ENCODE measurements around the gene P2RY11.
A peak's percentile ranks its signal among the peaks of the same experiment; 100 is the strongest.

The P2RY11 gene

DNA sequence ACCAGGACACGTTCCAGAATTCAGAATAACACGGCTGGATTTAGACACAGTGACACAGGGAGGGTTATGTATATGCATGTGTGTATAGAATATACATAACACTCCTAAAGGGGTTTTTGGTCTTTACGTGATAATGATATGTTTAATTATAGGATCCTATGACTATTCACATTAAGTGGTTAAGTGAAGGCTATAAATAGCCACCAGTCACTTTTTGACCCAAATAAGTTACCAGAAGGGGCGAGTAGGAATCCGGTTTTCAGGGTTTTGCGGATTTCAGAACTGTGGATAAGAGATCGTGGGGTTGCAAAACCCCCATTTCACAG is 15.9 kb upstream of the P2RY11 start:
- peaks cover 15% of the 10 kb centered on the region for H3K4me1 ChIP-seq (ENCODE audit: control insufficient read depth, insufficient read depth, low read length)
- peak overlapping the region; percentile 36 to 57 for H3K4me3 ChIP-seq (ENCODE audit: low read length in 2 of 2)
- H3K9me3 ChIP-seq (ENCODE audit: control insufficient read depth in 2 of 2, low read length in 2 of 2), result no peaks in the 10 kb centered on the region
- peak overlapping the region; percentile 66 for H3K27ac ChIP-seq (ENCODE audit: low read length)
- H3K9ac ChIP-seq (ENCODE audit: low read length in 2 of 2), result peak overlapping the region in 1 of 2 donors; percentile 40
- H3K36me3 ChIP-seq (ENCODE audit: control insufficient read depth in 2 of 2, insufficient read depth in 2 of 2, low read length in 2 of 2), result peaks cover 0 to 9% of the 10 kb centered on the region in 2 donors
- no peaks in the 10 kb centered on the region for H3K27me3 ChIP-seq (ENCODE audit: control insufficient read depth in 1 of 2, insufficient read depth in 2 of 2, low read length in 2 of 2)

DNA sequence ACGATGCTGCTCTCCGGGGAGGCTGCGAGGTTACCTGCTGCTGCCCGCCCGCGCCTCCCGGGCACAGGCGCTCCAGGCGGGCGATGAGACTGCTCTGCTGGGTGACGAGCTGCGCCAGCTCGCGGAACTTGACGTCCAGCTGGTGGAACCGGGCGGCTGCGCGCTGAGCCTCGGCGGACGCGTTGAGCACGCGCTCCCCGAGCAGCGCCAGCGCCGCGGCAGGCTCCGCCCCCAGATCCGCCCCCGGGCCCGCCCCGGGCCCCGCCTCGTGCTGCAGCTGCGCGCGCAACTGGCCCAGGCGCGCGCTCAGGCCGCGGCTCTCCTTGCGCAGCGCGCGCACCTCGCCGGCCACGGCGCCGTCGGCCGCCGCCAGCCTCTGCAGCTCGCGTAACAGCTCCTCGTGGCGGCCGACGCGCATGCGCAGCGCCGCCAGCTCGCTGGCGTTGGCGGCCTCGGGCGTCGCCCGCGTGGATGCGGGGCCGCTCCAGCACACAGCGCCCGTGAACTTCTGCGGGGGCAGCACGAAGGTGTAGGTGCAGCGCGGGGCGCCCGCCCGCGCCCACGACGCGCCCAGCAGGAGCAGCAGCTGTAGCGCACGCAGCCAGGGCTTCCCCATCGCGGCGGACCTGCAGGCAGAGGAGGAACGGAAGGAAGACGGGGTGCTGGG is 15.4 kb upstream of the P2RY11 start:
- Histone ChIP-seq H3K36me3 (ENCODE audit: control insufficient read depth in 2 of 2, insufficient read depth in 2 of 2, low read length in 2 of 2) (peaks cover 0 to 5% of the 10 kb centered on the region in 2 donors), H3K27me3 (ENCODE audit: control insufficient read depth in 1 of 2, insufficient read depth in 2 of 2, low read length in 2 of 2) (no peaks in the 10 kb centered on the region), H3K4me3 (ENCODE audit: low read length in 2 of 2) (peak overlapping the region; percentile 53 to 70), H3K27ac (ENCODE audit: low read length) (peak overlapping the region; percentile 66), H3K4me1 (ENCODE audit: control insufficient read depth, insufficient read depth, low read length) (peaks cover 15% of the 10 kb centered on the region), H3K9me3 (ENCODE audit: control insufficient read depth in 2 of 2, low read length in 2 of 2) (no peaks in the 10 kb centered on the region), H3K9ac (ENCODE audit: low read length in 2 of 2) (peak overlapping the region in 1 of 2 donors; percentile 67)

- Histone ChIP-seq H3K27me3 (ENCODE audit: control insufficient read depth in 1 of 2, insufficient read depth in 2 of 2, low read length in 2 of 2) (no peaks in the 10 kb centered on the region), H3K4me3 (ENCODE audit: low read length in 2 of 2) (peak overlapping the region; percentile 53 to 70), H3K36me3 (ENCODE audit: control insufficient read depth in 2 of 2, insufficient read depth in 2 of 2, low read length in 2 of 2) (peaks cover 0 to 4% of the 10 kb centered on the region in 2 donors), H3K27ac (ENCODE audit: low read length) (no peak overlapping the region), H3K4me1 (ENCODE audit: control insufficient read depth, insufficient read depth, low read length) (peaks cover 13% of the 10 kb centered on the region), H3K9me3 (ENCODE audit: control insufficient read depth in 2 of 2, low read length in 2 of 2) (no peaks in the 10 kb centered on the region), H3K9ac (ENCODE audit: low read length in 2 of 2) (peak overlapping the region in 1 of 2 donors; percentile 67)
Observed at GRCh38 chr19:10096615-10096963, 14.9 kb upstream of the P2RY11 start.

DNA sequence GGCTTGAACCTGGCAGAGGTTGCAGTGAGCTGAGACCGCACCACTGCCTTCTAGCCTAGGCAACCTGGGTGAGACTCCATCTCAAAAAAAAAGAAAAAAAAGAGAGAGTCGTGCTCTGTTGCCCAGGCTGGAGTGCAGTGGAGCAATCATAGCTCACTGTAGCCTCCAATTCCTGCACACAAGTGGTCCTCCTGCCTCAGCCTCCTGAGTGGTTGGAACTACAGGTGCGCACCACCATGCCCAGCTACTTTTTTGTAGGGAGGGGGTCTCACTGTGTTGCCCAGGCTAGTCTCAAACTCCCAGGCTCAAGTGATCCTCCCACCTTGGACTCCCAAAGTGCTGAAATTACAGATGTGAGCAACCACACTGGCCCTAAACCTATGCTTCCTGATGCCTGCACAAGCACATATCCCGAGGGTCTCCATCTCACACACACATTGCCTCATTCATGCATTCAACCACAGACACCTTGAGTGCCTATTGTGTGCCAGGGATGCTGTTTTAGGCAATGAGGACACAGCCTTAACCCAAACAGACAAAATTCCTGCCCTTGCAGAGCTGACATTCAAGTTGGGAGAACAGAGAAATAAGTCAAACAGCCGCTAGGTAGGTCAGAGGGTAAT is 11.2 kb upstream of the P2RY11 start:
- no peaks in the 10 kb centered on the region for H3K27me3 ChIP-seq (ENCODE audit: control insufficient read depth in 1 of 2, insufficient read depth in 2 of 2, low read length in 2 of 2)
- no peak overlapping the region for H3K27ac ChIP-seq (ENCODE audit: low read length)
- no peaks in the 10 kb centered on the region for H3K9me3 ChIP-seq (ENCODE audit: control insufficient read depth in 2 of 2, low read length in 2 of 2)
- no peak overlapping the region for H3K9ac ChIP-seq (ENCODE audit: low read length in 2 of 2)
- H3K4me1 ChIP-seq (ENCODE audit: control insufficient read depth, insufficient read depth, low read length), result peaks cover 12% of the 10 kb centered on the region
- H3K4me3 ChIP-seq (ENCODE audit: low read length in 2 of 2), result no peak overlapping the region
- H3K36me3 ChIP-seq (ENCODE audit: control insufficient read depth in 2 of 2, insufficient read depth in 2 of 2, low read length in 2 of 2), result no peaks in the 10 kb centered on the region

- no peak overlapping the region for H3K27ac ChIP-seq (ENCODE audit: low read length)
- H3K27me3 ChIP-seq (ENCODE audit: control insufficient read depth in 1 of 2, insufficient read depth in 2 of 2, low read length in 2 of 2), result no peaks in the 10 kb centered on the region
- peaks cover 4 to 5% of the 10 kb centered on the region in 2 donors for H3K36me3 ChIP-seq (ENCODE audit: control insufficient read depth in 2 of 2, insufficient read depth in 2 of 2, low read length in 2 of 2)
- peaks cover 15% of the 10 kb centered on the region for H3K4me1 ChIP-seq (ENCODE audit: control insufficient read depth, insufficient read depth, low read length)
- no peak overlapping the region for H3K4me3 ChIP-seq (ENCODE audit: low read length in 2 of 2)
- no peak overlapping the region for H3K9ac ChIP-seq (ENCODE audit: low read length in 2 of 2)
- H3K9me3 ChIP-seq (ENCODE audit: control insufficient read depth in 2 of 2, low read length in 2 of 2), result no peaks in the 10 kb centered on the region
Observed at GRCh38 chr19:10102787-10103236, 8.7 kb upstream of the P2RY11 start.

- Histone ChIP-seq H3K36me3 (ENCODE audit: control insufficient read depth in 2 of 2, insufficient read depth in 2 of 2, low read length in 2 of 2) (peaks cover 10 to 13% of the 10 kb centered on the region in 2 donors), H3K27ac (ENCODE audit: low read length) (no peak overlapping the region), H3K4me1 (ENCODE audit: control insufficient read depth, insufficient read depth, low read length) (peaks cover 15% of the 10 kb centered on the region), H3K9ac (ENCODE audit: low read length in 2 of 2) (no peak overlapping the region), H3K9me3 (ENCODE audit: control insufficient read depth in 2 of 2, low read length in 2 of 2) (no peaks in the 10 kb centered on the region), H3K4me3 (ENCODE audit: low read length in 2 of 2) (no peak overlapping the region), H3K27me3 (ENCODE audit: control insufficient read depth in 1 of 2, insufficient read depth in 2 of 2, low read length in 2 of 2) (no peaks in the 10 kb centered on the region)
Observed at GRCh38 chr19:10104130-10104513, 7.4 kb upstream of the P2RY11 start.

DNA sequence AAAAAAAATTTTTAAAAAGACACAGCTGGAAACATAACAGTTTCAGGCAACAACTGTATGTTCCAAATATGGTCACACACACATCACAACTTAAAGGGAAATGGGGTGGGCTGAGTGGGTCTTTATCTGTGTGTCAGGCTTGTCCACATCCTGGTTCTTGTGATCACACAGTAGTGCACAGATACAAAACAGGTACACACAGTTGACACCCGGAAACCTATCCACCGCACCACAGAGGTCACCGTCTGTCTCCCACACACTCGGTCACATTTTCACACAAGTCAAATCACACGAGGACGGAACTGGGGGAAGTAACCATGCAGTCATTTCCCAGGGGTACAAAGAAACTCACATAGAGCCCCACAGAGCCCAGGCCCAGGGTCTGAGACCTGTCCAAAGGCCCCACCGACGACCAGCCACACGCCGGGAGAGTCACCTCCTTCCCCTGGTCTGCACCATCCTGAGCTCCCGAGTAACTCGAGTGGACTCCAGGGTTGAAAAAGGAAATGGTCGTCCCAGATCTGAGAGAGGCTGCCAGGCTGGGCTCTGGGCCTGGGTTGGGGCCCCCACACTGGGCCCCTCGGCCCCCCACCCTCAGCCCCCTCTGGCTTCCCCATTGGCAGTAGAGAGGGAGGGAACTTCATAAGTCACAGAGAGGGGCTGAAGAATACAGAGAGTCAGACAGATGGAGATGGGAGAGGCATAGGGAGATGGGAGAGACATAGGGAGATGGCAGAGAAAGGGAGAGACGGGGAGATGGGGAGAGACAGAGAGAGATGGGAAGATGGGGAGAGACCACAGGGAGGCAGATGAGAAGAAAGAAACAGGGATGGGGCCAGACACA is 6.6 kb upstream of the P2RY11 start:
- Histone ChIP-seq H3K9me3 (ENCODE audit: control insufficient read depth in 2 of 2, low read length in 2 of 2) (no peaks in the 10 kb centered on the region), H3K4me3 (ENCODE audit: low read length in 2 of 2) (no peak overlapping the region), H3K27ac (ENCODE audit: low read length) (no peak overlapping the region), H3K4me1 (ENCODE audit: control insufficient read depth, insufficient read depth, low read length) (peaks cover 15% of the 10 kb centered on the region), H3K9ac (ENCODE audit: low read length in 2 of 2) (no peak overlapping the region), H3K27me3 (ENCODE audit: control insufficient read depth in 1 of 2, insufficient read depth in 2 of 2, low read length in 2 of 2) (no peaks in the 10 kb centered on the region), H3K36me3 (ENCODE audit: control insufficient read depth in 2 of 2, insufficient read depth in 2 of 2, low read length in 2 of 2) (peaks cover 18 to 20% of the 10 kb centered on the region in 2 donors)

- H3K9me3 ChIP-seq (ENCODE audit: control insufficient read depth in 2 of 2, low read length in 2 of 2), result no peaks in the 10 kb centered on the region
- no peaks in the 10 kb centered on the region for H3K27me3 ChIP-seq (ENCODE audit: control insufficient read depth in 1 of 2, insufficient read depth in 2 of 2, low read length in 2 of 2)
- peak overlapping the region; percentile 58 to 83 for H3K4me3 ChIP-seq (ENCODE audit: low read length in 2 of 2)
- no peak overlapping the region for H3K9ac ChIP-seq (ENCODE audit: low read length in 2 of 2)
- H3K27ac ChIP-seq (ENCODE audit: low read length), result no peak overlapping the region
- peaks cover 15% of the 10 kb centered on the region for H3K4me1 ChIP-seq (ENCODE audit: control insufficient read depth, insufficient read depth, low read length)
- H3K36me3 ChIP-seq (ENCODE audit: control insufficient read depth in 2 of 2, insufficient read depth in 2 of 2, low read length in 2 of 2), result peaks cover 25% of the 10 kb centered on the region in 2 donors
Observed at GRCh38 chr19:10105509-10106099, 5.9 kb upstream of the P2RY11 start.

DNA sequence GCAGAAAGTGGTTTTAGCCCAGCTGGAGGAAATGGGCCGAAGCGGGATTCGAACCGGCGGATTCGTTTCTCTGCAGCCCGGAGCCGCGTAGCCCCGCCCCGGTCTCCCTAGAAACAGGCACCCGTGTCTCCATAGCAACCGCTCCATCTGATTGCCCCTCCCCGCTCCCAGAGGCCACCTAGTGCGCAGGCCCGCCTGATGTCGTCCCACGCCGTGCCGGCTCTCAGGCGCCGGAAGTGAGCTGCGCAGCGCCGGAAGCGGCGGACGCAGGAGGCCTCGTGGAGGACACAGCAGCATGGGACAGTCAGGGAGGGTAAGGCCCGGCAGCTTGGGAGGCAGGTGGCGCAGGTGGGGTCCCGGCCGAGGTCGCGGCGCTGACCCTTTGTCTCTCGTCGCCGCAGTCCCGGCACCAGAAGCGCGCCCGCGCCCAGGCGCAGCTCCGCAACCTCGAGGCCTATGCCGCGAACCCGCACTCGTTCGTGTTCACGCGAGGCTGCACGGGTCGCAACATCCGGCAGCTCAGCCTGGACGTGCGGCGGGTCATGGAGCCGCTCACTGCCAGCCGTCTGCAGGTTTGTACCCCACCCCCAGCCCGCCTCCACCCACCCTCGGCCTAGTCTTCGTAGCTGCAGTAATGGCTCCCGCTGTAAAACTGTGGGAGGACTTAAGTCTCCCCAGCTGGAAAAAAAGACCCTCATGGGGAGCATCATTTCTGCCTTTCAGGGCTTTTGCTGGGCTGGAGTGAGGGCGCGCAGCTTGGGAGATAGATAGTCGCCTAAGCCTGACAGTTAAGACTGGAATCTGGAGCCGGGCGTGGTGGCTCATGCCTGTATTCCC is 5.2 kb upstream of the P2RY11 start, which contains the start of gene PPAN:
Gene PPAN, plus strand, starts transcription at position 263 of the 837 bp plus-strand sequence. Its CDS starts 33 bp downstream, at position 296.
- no peaks in the 10 kb centered on the region for H3K27me3 ChIP-seq (ENCODE audit: control insufficient read depth in 1 of 2, insufficient read depth in 2 of 2, low read length in 2 of 2)
- peak within 1 kb of the TSS; percentile 37 for H3K27ac ChIP-seq (ENCODE audit: low read length)
- no peaks in the 10 kb centered on the region for H3K9me3 ChIP-seq (ENCODE audit: control insufficient read depth in 2 of 2, low read length in 2 of 2)
- H3K4me3 ChIP-seq (ENCODE audit: low read length in 2 of 2), result peak within 1 kb of the TSS; percentile 58 to 83
- H3K4me1 ChIP-seq (ENCODE audit: control insufficient read depth, insufficient read depth, low read length), result peaks cover 15% of the 10 kb centered on the region
- H3K36me3 ChIP-seq (ENCODE audit: control insufficient read depth in 2 of 2, insufficient read depth in 2 of 2, low read length in 2 of 2), result peaks cover 25 to 31% of the 10 kb centered on the region in 2 donors
- H3K9ac ChIP-seq (ENCODE audit: low read length in 2 of 2), result peak within 1 kb of the TSS; percentile 72 to 79

DNA sequence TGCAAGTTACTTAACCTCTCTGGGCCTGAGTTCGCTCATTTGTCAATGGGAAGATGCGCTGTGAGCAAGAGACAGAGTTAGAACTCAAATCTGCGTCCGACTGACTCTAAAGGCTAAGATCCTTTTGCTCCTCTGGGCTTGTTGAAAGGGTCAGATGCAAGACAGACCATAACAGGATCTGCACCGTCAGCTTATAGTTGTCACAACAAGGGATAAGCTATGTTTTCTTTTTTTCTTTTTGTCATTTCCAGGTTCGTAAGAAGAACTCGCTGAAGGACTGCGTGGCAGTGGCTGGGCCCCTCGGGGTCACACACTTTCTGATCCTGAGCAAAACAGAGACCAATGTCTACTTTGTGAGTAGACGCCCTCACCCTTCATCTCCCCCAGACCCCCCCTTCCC is 4.2 kb upstream of the P2RY11 start:
- peaks cover 16% of the 10 kb centered on the region for H3K4me1 ChIP-seq (ENCODE audit: control insufficient read depth, insufficient read depth, low read length)
- H3K9ac ChIP-seq (ENCODE audit: low read length in 2 of 2), result peak overlapping the region in 1 of 2 donors; percentile 72
- H3K27ac ChIP-seq (ENCODE audit: low read length), result peak overlapping the region; percentile 37
- H3K9me3 ChIP-seq (ENCODE audit: control insufficient read depth in 2 of 2, low read length in 2 of 2), result no peaks in the 10 kb centered on the region
- H3K4me3 ChIP-seq (ENCODE audit: low read length in 2 of 2), result peak overlapping the region; percentile 58 to 83
- peaks cover 25 to 31% of the 10 kb centered on the region in 2 donors for H3K36me3 ChIP-seq (ENCODE audit: control insufficient read depth in 2 of 2, insufficient read depth in 2 of 2, low read length in 2 of 2)
- H3K27me3 ChIP-seq (ENCODE audit: control insufficient read depth in 1 of 2, insufficient read depth in 2 of 2, low read length in 2 of 2), result no peaks in the 10 kb centered on the region
